Panc1 (cell line): ENCODE data around the gene GABRB1. TPM values are rescaled to one million over a fixed set of nuclear protein-coding genes. Genes with fewer than 3 reads are reported as not detected.

Experiments used
- ATAC-seq: fragments of 200-7000 bp; cut with Tn5 transposase; 2 replicates; pipeline ENCODE4 v1.9.1; 2020; ENCODE audit warnings: mild to moderate bottlenecking, moderate library complexity
- BruUV-seq: library from RNA; stranded (reverse); fragments of 400-500 nt; replicated peaks from 2 replicates; lab custom pipeline; 2021; lab: Mats Ljungman, UMichigan
- CTCF ChIA-PET: fragments of 300-600 bp; sonication (Branson Sonifier 250); formaldehyde crosslinking; loops from one replicate; lab custom pipeline; 2022; ENCODE audit warnings: antibody characterized with exemption; lab: Charles Lee
- POLR2A ChIA-PET: fragments of 300-600 bp; sonication (Branson Sonifier 250); formaldehyde crosslinking; loops from one replicate; lab custom pipeline; 2022; ENCODE audit warnings: antibody characterized with exemption; lab: Charles Lee
- DNase-seq: peaks from one replicate; pipeline ENCODE4 v3.0.0-alpha.2; 2010; ENCODE audit warnings: low read depth, low spot score
- H3K27ac ChIP-seq: 2 replicates; pipeline ENCODE4 v1.5.1; 2011; ENCODE audit warnings: mild to moderate bottlenecking, low read length, inconsistent platforms
- H3K27me3 ChIP-seq: fragments of 200-500 bp; sonication (Bioruptor generic); 2 replicates; pipeline ENCODE4 v1.6.0; 2014; ENCODE audit warnings: low read length, inconsistent platforms; ENCODE audit not compliant: control insufficient read depth, insufficient read depth
- H3K36me3 ChIP-seq: fragments of 200-500 bp; sonication (Bioruptor generic); 2 replicates; pipeline ENCODE4 v1.5.1; 2014; ENCODE audit warnings: inconsistent platforms, mild to moderate bottlenecking, low read length, moderate library complexity; ENCODE audit not compliant: control insufficient read depth, insufficient read depth
- H3K4me1 ChIP-seq: 2 replicates; pipeline ENCODE4 v1.5.1; 2011; ENCODE audit warnings: inconsistent platforms, mild to moderate bottlenecking, low read length, moderate library complexity; ENCODE audit not compliant: control insufficient read depth, insufficient read depth
- H3K4me3 ChIP-seq, 2 experiments: 2 replicates each; pipeline ENCODE4 v1.5.1; 2011 to 2012; ENCODE audit warnings: low read depth in 2 of 2, low read length in 2 of 2, mild to moderate bottlenecking in 2 of 2, inconsistent platforms in 1 of 2, moderate library complexity in 1 of 2
- H3K9me3 ChIP-seq: fragments of 200-500 bp; sonication (Bioruptor generic); 2 replicates; pipeline ENCODE4 v1.5.1; 2014; ENCODE audit warnings: low read depth, mild to moderate bottlenecking, inconsistent platforms, low read length, moderate library complexity; ENCODE audit not compliant: control insufficient read depth, insufficient read depth
- POLR2AphosphoS5 ChIP-seq: IDR thresholded peaks from 2 replicates; pipeline ENCODE4 v1.6.1; 2012; ENCODE audit warnings: mild to moderate bottlenecking, low read depth, low read length, moderate library complexity
- SIN3A ChIP-seq: IDR thresholded peaks from 2 replicates; pipeline ENCODE4 v1.6.1; 2012; ENCODE audit warnings: low read depth, mild to moderate bottlenecking, low read length, moderate library complexity, borderline replicate concordance; ENCODE audit not compliant: insufficient read depth
- TCF7L2 ChIP-seq: IDR thresholded peaks from 2 replicates; pipeline ENCODE4 v1.6.1; 2011; ENCODE audit warnings: mild to moderate bottlenecking, low read depth, low read length, inconsistent platforms
- in situ Hi-C: cut with HindIII; loops from 2 replicates; pipeline ENCODE4 v1.10.0; 2016; ENCODE audit warnings: low sequenced_read_pairs, low pct_unique_long_range_greater_than_20kb
- intact Hi-C: fragments of 100-400 bp; cut with micrococcal nuclease; formaldehyde crosslinking; loops from one replicate; pipeline ENCODE4 v1.10.0; 2022; ENCODE audit not compliant: unreplicated experiment
- total RNA-seq: library from RNA; stranded (reverse); gene quantifications from one replicate; pipeline ENCODE4 v1.2.1, GENCODE V29; 2021; ENCODE audit not compliant: unreplicated experiment
- TF ChIP-seq, protein P1 (sequence below): fragments of 450-650 bp; IDR thresholded peaks from 2 replicates; pipeline ENCODE4 v1.5.1; 2017; ENCODE audit warnings: mild to moderate bottlenecking
- TF ChIP-seq, protein P2 (sequence below), 2 experiments: IDR thresholded peaks; 2 replicates each; pipeline ENCODE4 v1.6.1; 2011 to 2012; ENCODE audit warnings: low read depth in 2 of 2, control low read depth in 1 of 2, low read length in 1 of 2, mild to moderate bottlenecking in 1 of 2, moderate library complexity in 1 of 2; ENCODE audit not compliant: insufficient read depth in 1 of 2

Gene GABRB1
- total RNA-seq, 1 experiment from 2014 or later = not detected

DNA sequence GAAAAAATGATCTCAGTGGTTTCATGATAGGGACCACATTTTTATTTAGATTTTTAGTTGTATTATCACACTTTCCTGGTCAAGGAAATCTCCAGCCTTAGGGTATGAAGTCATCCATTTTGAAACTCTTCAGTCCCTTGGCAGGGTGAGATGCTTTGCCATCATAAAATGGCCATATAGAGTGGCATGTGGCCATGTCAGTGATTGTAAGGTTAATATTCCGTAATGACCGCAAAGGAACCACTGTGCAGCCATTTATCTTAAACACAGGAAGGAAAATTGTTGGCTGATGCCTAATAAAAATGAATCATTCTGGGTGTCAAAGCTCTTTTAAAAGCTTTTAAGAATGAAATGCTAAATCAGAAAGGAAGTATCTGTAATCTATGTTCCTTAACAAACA, 396.6 kb downstream of the GABRB1 start:
- no peak for ATAC-seq
- Histone ChIP-seq H3K9me3 (no peaks in the 10 kb centered on the region), H3K27ac (no peak overlapping the region), H3K36me3 (no peaks in the 10 kb centered on the region), H3K27me3 (no peaks in the 10 kb centered on the region), H3K4me3 (no peak overlapping the region), H3K4me1 (no peaks in the 10 kb centered on the region)
- CTCF ChIA-PET = no interaction called here
- in situ Hi-C loops (no loop called here), intact Hi-C loops (no loop called here)
- DNase-seq = no peak
- POLR2A ChIA-PET = no interaction called here
- BruUV-seq = no TSS peak
- no peak for TF ChIP-seq POLR2AphosphoS5
- TF ChIP-seq, protein P1, sequence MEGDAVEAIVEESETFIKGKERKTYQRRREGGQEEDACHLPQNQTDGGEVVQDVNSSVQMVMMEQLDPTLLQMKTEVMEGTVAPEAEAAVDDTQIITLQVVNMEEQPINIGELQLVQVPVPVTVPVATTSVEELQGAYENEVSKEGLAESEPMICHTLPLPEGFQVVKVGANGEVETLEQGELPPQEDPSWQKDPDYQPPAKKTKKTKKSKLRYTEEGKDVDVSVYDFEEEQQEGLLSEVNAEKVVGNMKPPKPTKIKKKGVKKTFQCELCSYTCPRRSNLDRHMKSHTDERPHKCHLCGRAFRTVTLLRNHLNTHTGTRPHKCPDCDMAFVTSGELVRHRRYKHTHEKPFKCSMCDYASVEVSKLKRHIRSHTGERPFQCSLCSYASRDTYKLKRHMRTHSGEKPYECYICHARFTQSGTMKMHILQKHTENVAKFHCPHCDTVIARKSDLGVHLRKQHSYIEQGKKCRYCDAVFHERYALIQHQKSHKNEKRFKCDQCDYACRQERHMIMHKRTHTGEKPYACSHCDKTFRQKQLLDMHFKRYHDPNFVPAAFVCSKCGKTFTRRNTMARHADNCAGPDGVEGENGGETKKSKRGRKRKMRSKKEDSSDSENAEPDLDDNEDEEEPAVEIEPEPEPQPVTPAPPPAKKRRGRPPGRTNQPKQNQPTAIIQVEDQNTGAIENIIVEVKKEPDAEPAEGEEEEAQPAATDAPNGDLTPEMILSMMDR = no peak
- TF ChIP-seq, protein P2, sequence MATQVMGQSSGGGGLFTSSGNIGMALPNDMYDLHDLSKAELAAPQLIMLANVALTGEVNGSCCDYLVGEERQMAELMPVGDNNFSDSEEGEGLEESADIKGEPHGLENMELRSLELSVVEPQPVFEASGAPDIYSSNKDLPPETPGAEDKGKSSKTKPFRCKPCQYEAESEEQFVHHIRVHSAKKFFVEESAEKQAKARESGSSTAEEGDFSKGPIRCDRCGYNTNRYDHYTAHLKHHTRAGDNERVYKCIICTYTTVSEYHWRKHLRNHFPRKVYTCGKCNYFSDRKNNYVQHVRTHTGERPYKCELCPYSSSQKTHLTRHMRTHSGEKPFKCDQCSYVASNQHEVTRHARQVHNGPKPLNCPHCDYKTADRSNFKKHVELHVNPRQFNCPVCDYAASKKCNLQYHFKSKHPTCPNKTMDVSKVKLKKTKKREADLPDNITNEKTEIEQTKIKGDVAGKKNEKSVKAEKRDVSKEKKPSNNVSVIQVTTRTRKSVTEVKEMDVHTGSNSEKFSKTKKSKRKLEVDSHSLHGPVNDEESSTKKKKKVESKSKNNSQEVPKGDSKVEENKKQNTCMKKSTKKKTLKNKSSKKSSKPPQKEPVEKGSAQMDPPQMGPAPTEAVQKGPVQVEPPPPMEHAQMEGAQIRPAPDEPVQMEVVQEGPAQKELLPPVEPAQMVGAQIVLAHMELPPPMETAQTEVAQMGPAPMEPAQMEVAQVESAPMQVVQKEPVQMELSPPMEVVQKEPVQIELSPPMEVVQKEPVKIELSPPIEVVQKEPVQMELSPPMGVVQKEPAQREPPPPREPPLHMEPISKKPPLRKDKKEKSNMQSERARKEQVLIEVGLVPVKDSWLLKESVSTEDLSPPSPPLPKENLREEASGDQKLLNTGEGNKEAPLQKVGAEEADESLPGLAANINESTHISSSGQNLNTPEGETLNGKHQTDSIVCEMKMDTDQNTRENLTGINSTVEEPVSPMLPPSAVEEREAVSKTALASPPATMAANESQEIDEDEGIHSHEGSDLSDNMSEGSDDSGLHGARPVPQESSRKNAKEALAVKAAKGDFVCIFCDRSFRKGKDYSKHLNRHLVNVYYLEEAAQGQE (IDR thresholded peaks at IDR 0.05; ENCODE audit: insufficient read depth in 1 of 2, low read depth in 2 of 2, low read length in 1 of 2) = no peak
- no peak for TF ChIP-seq SIN3A
- no peak for TF ChIP-seq TCF7L2

DNA sequence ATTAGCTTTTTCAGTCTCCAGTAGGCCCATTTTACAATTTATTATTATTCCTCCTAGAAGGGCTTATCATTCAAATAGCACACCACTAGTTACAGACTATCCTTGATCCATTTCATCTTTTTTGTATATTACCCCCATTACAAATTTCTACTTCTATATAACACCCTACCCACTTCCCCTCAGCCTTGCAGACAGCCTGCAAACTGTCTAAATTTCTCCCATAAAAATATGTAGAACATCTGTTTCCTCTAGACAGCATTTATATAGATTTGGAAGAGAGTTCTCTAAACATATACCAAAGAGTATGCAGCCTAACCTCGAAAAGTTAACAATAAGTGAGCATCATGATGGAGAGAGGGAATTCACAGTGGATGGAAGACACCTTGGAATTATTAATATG, 401.4 kb downstream of the GABRB1 start:
- no peaks in the 10 kb centered on the region for H3K4me1 ChIP-seq
- ATAC-seq (no peak), DNase-seq (no peak)
- H3K27me3 ChIP-seq = no peaks in the 10 kb centered on the region
- no peaks in the 10 kb centered on the region for H3K9me3 ChIP-seq
- intact Hi-C loops (no loop called here), in situ Hi-C loops (no loop called here)
- no peak overlapping the region for H3K4me3 ChIP-seq
- ChIA-PET CTCF (no interaction called here), POLR2A (no interaction called here)
- H3K27ac ChIP-seq = no peak overlapping the region
- TF ChIP-seq, protein P2 (IDR thresholded peaks at IDR 0.05; ENCODE audit: insufficient read depth in 1 of 2, low read depth in 2 of 2, low read length in 1 of 2) = no peak
- TF ChIP-seq SIN3A = no peak
- TF ChIP-seq TCF7L2 = no peak
- TF ChIP-seq, protein P1 = no peak
- no peak for TF ChIP-seq POLR2AphosphoS5
- BruUV-seq = no TSS peak
- no peaks in the 10 kb centered on the region for H3K36me3 ChIP-seq
